Pons (tissue), 1 donor: ENCODE measurements around the gene ZNF584.

Experiments used
- DNase-seq: peaks from one replicate; pipeline ENCODE4 v3.0.0-alpha.2; 2016; ENCODE audit warnings: low spot score

ZNF584 gene

DNA sequence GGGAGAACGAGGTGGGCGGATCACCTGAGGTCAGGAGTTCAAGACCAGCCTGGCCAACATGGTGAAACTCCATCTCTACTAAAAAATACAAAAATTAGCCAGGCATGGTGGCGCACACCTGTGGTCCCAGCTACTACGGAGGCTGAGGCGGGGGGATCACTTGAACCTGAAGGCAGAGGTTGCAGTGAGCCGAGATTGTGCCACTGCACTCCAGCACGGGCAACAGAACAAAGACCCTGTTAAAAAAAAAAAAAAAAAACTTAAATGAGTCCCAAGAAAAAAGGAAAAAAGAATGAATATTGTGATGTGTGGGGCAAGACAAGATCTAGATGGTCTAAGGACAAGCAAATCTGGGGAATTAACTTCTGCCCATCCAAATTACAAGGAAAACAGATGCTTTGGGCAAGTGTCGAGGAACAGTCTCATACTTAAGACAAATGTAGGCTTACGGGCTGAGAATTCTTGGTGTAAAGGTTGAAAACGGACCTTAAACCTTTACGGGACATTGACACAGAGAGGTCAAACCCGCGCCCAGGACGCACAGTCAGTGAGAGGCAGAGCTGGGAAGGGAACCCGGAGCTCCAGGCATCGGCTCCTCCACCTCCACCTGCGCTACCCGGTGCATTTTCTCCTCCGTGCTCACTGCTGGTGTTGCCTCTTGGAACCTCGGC lies 57.8 kb downstream of the ZNF584 start:
- DNase-seq, result no peak

DNA sequence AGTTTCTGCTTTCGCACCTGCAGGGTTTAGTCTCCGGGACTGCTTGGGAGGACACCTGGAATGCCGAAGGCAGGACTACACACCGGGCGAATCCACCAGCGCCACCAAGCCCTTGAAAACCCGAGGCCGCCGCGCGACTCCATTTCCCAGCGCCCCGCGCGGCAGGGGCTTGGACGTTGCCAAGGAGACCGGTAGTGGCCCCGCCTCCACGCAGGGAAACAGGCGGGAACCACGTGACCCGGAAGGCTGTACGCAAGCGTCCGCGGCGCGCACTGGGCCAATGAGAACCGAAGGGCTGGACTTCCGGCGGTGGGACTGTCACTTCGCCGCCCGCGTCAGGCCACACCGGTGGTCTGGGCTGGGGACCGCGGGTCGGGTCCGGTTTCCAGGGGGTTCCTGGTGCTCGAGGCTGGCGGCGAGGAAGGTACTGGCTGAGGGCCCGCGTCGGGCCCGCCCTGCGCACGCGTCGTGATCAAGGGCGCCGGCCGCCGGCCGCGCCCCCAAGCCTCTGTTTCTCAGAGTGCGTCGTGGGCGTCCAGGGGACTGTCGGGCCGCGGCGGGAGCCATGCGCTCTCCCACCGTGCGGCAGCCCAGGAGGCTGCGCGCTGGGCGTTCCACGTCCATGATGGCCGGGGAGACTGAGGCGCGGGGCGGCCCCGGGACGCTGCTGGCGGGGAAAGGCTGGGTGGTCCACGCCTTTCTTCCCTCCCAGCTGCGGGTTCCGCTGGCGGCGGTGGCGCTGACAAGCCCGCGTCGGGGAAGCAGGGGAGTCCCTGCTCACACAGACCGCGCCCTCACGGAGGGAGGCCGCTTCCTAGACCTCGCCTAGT lies 58.5 kb downstream of the ZNF584 start, which contains the start of gene ZNF324:
Gene ZNF324, plus strand, starts transcription at position 321 of the 830 bp plus-strand sequence. CDS start 2,106 bp downstream, outside the sequence.
- peak; percentile 96 for DNase-seq
